HG03558 (cell line): Measurements from ENCODE around the gene FANCE.
"Not testable (repeated sequence)": the region's sequence is repeated elsewhere in the genome, so short reads cannot be mapped to it uniquely, and the experiment has no call there.

Source experiments
- ATAC-seq: cut with Tn5 transposase; IDR thresholded peaks from one replicate; pipeline ENCODE4 v1.9.1; 2021; ENCODE audit warnings: moderate number of reproducible peaks; ENCODE audit not compliant: unreplicated experiment; ENCODE audit errors: extremely low read depth

Gene FANCE

GRCh38 chr6:35428421-35429149 is 23.6 kb upstream of the FANCE start:
- ATAC-seq: no peak

DNA sequence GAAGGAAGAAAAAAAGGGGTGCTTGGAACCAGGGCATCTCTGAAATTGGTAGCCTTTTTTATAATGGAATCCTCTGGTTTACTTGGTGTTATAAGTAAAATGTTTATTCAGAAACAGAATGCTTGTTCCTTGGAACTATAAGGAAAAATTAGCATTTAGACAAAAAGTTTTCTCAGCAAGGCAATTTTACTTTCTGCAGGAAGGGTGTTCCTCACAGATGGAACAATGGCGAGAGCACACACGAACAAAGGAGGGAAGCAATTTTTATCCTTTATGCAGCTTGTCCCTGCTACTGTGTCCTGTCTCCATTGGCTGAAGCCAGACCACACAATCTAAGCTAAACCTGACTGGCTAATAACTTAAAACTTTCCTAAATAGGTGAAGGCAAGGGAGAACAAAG is 22.7 kb upstream of the FANCE start:
- no peak for ATAC-seq

GRCh38 chr6:35432291-35432690 is 19.8 kb upstream of the FANCE start:
- no peak for ATAC-seq

DNA sequence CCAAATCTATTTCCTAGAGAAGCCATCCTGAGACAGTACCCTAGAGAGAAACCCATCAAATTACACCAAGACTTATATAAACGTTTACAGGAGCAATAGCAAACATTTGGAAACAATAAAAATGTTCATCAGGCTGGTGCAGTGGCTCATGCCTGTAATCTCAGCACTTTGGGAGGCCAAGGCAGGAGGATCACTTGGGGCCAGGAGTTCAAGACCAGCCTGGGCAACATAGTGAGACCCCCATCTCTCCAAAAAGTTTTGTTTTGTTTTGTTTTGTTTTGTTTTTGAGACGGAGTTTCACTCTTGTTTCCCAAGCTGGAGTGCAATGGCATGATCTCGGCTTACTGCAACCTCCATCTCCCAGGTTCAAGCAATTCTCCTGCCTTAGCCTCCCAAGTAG is 19.4 kb upstream of the FANCE start:
- ATAC-seq: not testable (repeated sequence)

DNA sequence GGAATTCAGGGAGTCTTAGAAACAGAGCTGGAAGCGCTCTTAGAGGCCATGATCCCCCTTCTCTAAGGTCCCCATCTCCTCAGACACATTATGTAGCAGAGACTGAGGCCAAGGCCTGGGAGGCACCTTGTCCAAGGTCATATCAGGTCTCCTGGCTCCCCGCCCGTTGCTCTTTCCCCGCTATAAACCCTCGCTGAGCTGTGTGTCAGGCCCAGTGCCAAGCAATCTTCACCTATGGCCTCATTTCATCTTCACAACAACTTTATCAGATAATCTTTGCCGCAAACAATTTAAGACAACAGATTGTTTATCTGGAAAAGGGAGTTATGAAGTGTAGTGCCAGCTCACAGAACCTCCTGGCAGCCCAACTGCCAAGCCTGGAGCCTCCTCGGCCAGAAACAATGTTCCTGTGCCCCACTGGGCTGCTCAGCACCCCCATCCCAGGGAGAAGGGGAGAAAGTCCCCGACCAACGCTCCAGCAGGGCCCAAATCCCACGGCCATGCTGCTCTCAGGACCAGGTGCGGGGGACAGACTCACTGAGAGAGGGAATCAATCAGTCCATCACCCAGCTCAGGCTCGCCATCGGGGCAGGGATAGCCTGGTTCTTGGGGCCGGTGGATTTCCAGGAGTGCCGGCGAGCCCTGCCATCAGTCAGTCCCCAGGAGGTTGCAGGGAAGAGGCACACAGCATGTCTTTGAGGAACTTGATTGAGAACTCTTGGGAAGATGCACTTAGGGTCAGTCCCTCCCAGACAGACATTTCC is 16.9 kb upstream of the FANCE start:
- no peak for ATAC-seq

- ATAC-seq: no peak
Observed at GRCh38 chr6:35436071-35436857, 15.9 kb upstream of the FANCE start.

GRCh38 chr6:35438378-35439065 is 13.6 kb upstream of the FANCE start:
- ATAC-seq: not testable (repeated sequence)

DNA sequence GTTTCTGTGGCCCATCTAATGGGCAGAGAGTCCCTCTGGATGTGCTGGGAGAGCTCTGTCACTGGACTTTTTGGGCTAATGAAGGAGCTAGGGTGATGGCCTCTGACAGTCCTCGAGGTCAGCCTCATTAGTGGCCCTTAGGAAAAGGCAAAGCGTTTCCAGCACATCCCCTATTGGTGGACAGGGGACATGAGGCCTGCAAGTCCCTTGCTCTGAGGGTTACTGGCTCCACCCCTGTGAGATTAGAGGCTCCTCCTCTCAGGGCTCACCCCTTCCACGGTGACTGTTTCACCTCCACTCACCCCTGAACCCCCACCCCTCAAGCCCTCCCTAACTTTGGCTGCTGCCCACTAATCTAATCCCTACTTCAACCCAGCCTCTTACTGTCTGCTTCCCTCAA is 12.8 kb upstream of the FANCE start:
- ATAC-seq: no peak

GRCh38 chr6:35441205-35441604 is 10.9 kb upstream of the FANCE start:
- no peak for ATAC-seq

GRCh38 chr6:35441642-35442041 is 10.5 kb upstream of the FANCE start:
- no peak for ATAC-seq

DNA sequence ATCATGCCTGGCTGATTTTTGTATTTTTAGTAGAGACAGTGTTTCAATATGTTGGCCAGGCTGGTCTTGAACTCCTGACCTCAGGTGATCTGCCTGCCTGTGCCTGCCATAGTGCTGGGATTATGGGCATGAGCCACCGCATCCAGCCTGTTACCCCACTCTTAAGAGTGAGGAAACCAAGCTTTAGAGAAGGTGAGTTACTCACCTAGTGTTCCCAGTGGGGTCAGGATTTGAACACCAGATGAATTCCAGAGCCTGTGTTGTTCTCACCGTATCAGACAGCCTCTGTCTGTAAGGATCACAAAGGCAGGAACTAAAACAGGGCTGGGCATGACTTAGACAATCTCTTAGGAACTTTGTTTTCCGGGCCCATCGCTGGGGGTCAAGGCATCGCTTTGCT is 9.4 kb upstream of the FANCE start:
- ATAC-seq: no peak

GRCh38 chr6:35443341-35444030 is 8.7 kb upstream of the FANCE start:
- no peak for ATAC-seq

- no peak for ATAC-seq
Observed at GRCh38 chr6:35445691-35446090, 6.4 kb upstream of the FANCE start.

GRCh38 chr6:35448191-35448590 is 3.9 kb upstream of the FANCE start:
- no peak for ATAC-seq

DNA sequence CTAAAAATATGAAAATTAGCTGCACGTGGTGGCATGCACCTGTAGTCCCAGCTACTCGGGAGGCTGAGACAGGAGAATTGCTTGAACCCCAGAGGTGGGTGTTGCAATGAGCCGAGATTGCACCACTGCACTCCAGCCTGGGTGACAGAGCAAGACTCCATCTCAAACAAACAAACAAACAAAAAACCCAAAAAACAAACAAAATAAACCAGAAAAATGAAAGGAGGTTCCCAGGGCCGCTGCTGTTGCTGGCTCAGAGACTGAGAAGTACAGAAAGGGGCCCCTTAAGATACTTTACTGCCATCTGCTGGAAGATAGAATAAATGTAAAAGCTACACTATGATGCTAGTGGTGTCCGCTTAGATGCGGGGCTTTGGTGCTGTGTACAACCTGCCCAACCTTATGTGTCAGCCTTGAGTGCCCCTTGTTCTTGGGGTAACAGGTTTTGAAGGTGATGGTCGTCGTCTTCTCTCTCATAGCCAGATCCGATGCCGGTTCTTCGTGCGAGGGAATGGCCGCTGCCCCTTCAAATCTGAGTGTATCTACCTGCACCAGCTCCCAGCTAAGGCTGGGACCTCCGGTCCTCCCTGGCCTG is 2.8 kb upstream of the FANCE start:
- no peak for ATAC-seq

DNA sequence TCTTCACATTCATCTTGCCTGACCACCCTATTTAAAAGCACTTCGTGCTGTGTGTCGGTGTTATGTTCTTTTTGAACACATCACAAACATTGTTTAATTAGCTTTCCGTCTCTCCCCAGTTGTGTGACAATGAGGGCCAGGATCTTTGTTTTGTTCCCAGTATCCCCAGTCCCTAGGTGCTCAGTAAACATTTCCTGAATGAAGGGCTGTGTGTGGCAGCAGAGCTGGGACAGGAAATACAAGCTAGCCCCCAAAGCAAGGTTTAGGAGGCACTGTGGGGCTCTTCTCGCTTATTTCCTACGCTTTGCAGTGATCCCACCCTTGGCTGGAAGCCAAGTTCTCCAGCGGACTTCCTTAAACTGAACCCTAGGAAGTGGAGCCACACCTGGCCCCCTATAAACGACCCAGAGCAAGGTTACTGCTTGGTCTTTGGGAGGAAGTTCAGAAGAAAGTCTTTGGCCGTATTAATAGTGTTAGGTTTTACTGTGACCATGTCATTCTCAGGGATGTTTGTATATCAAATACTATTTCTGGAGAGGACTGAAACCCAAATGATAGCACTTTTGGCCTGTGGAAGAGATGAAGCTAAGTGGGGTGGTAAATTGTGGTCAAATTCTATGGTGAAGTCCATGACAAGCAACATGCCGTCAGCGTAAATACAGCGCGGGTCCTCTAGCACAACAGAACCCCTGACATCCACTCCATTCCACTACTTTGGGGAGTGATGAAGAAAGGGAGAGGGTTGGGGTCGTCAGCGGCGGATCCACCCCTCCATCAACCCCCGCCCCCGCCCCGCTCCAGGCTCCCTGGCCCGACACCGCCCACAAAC is 570 bp upstream of the FANCE start:
- no peak for ATAC-seq

GRCh38 chr6:35453236-35453635 is 1.1 kb downstream of the FANCE start:
- ATAC-seq: no peak

GRCh38 chr6:35454391-35455110 is 2.4 kb downstream of the FANCE start:
- ATAC-seq: no peak
